GM12878 (cell line): ENCODE results near the gene INSIG2. TPM values are rescaled to one million over a fixed set of nuclear protein-coding genes. Genes with fewer than 3 reads are reported as not detected.

ENCODE experiments used
- GATAD2B ChIP-seq: fragments of 450-650 bp; conservative IDR thresholded peaks from 2 replicates; pipeline ENCODE4 v1.6.1; 2017; ENCODE audit warnings: low read depth, mild to moderate bottlenecking, moderate library complexity
- MTA2 ChIP-seq: fragments of 450-650 bp; IDR thresholded peaks from 2 replicates; pipeline ENCODE4 v1.6.1; 2016; ENCODE audit warnings: low read depth, mild to moderate bottlenecking, moderate library complexity
- ZBTB40 ChIP-seq: fragments of 450-650 bp; IDR thresholded peaks from 2 replicates; pipeline ENCODE4 v1.6.1; 2016; ENCODE audit warnings: mild to moderate bottlenecking, moderate library complexity, borderline replicate concordance
- ZNF592 ChIP-seq: fragments of 450-650 bp; IDR thresholded peaks from 2 replicates; pipeline ENCODE4 v1.6.1; 2017; ENCODE audit warnings: mild to moderate bottlenecking, moderate library complexity
- ZNF687 ChIP-seq: fragments of 450-650 bp; IDR thresholded peaks from 2 replicates; pipeline ENCODE4 v1.6.1; 2017; ENCODE audit warnings: mild to moderate bottlenecking, moderate library complexity
- polyA plus RNA-seq, 11 experiments: library from polyadenylated mRNA; depleted of rRNA in 4 of 11; unstranded in 6 of 11; stranded (reverse) in 5 of 11; fragments of >200 nt; fragmentation: Nextera tagmentation in 4 of 11; fragmentation: Illumina TruSeq in 1 of 11; extraction: Ambion mirVana in 4 of 11; extraction: Trizol in 1 of 11; gene quantifications; 1 replicate in 1 of 11; 2 replicates in 10 of 11; pipeline versions ENCODE4 v1.2.1 to v1.2.3, GENCODE V29; 2011 to 2016; ENCODE audit warnings: inconsistent platforms in 2 of 11, missing spikeins in 2 of 11, low read depth in 1 of 11
- total RNA-seq, 4 experiments: library from RNA; depleted of rRNA in 3 of 4; stranded (reverse); fragments of >200 nt in 3 of 4; fragmentation: Illumina TruSeq in 1 of 4; extraction: Trizol in 1 of 4; gene quantifications; 2 replicates each; pipeline versions ENCODE4 v1.2.1 to v1.2.3, GENCODE V29; 2013 to 2021

Gene INSIG2
- total and polyA plus RNA-seq, 10 of the 15 experiments (the other 5 are each of a cell fraction or from before 2014, with no cell fraction given), result 4.9 to 92.7 (median 12.0) TPM

GRCh38 chr2:118130385-118130784 lies 42.1 kb downstream of the INSIG2 start (continued):
- TF ChIP-seq ZNF592, result no peak
- TF ChIP-seq MTA2, result no peak
- TF ChIP-seq ZNF687, result no peak
- no peak for TF ChIP-seq GATAD2B
- TF ChIP-seq ZBTB40, result no peak
